Measurements from ENCODE around the gene MAST4. TPM values are rescaled to one million over a fixed set of nuclear protein-coding genes. Genes with fewer than 3 reads are reported as not detected.

The MAST4 gene
- total and polyA plus RNA-seq, 2 of the 4 experiments (the other 2 are of a cell fraction) = 4.8 to 6.8 TPM

DNA sequence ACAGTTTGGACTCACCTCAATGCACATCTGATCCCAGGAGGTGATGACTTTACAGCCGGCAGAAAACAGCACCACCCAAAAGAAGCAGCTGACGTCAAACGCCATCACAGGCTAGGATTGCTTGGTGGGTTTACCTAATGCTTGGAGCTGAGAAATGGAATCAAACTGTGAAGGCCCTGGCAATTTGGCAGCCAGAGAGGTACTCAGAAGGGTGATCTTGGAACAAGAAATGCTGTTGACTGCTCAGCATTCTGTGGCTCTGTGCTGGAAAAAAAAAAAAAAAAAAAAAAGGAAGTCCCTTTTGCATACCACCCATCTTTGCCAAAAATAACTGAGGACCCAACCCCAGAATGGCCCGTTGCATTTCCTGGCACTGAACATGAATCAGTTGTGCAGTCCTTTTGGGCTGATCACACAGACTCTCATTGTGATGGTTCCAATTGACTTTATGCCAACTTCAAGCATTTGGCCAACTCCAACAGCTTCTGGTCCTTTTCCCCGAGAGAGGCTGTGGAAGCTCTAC is 600.4 kb downstream of the MAST4 start, which contains the start of gene CD180:
TSS of gene CD180 (minus strand) at position 263 of the 523 bp plus-strand sequence. CDS start at position 105, 158 bp downstream.
- no peak within 1 kb of the TSS; the same call in 1 of the 2 replicates for H3K56ac ChIP-seq (ENCODE audit: extremely low read depth, insufficient read depth, low read length)
- H3K23ac ChIP-seq (ENCODE audit: low read depth, low read length) = no peak within 1 kb of the TSS
- ChIA-PET CTCF (no interaction called here), POLR2A (ENCODE audit: unreplicated experiment) (no interaction called here)
- no TSS peak for BruUV-seq (replicated peaks)
- no peak within 1 kb of the TSS for H3K4ac ChIP-seq (ENCODE audit: low read depth, low read length)
- no peak within 1 kb of the TSS for H3K4me2 ChIP-seq (ENCODE audit: low read depth, low read length)
- no peak for TF ChIP-seq POLR2A (IDR thresholded peaks at IDR 0.05; ENCODE audit: low read depth, low read length)
- TF ChIP-seq CHD1 (IDR thresholded peaks at IDR 0.05; ENCODE audit: low read depth, low read length) = no peak
- TF ChIP-seq, protein P1, sequence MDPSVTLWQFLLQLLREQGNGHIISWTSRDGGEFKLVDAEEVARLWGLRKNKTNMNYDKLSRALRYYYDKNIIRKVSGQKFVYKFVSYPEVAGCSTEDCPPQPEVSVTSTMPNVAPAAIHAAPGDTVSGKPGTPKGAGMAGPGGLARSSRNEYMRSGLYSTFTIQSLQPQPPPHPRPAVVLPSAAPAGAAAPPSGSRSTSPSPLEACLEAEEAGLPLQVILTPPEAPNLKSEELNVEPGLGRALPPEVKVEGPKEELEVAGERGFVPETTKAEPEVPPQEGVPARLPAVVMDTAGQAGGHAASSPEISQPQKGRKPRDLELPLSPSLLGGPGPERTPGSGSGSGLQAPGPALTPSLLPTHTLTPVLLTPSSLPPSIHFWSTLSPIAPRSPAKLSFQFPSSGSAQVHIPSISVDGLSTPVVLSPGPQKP (IDR thresholded peaks at IDR 0.05; ENCODE audit: borderline replicate concordance, low read depth, low read length) = no peak
- no peak for TF ChIP-seq FOS (IDR thresholded peaks at IDR 0.05; ENCODE audit: low read depth, low read length)
- no peak for TF ChIP-seq NFE2L2 (IDR thresholded peaks at IDR 0.05; ENCODE audit: low read depth, low read length)
- TF ChIP-seq RAD21 (IDR thresholded peaks at IDR 0.05; ENCODE audit: low read length) = no peak
- TF ChIP-seq BHLHE40 (IDR thresholded peaks at IDR 0.05; ENCODE audit: low read depth, low read length) = no peak
- no peak for TF ChIP-seq USF2 (IDR thresholded peaks at IDR 0.05; ENCODE audit: low read depth, low read length)
- TF ChIP-seq SMC3 (IDR thresholded peaks at IDR 0.05; ENCODE audit: low read depth, low read length) = no peak
- no peak for TF ChIP-seq CEBPB (IDR thresholded peaks at IDR 0.05; ENCODE audit: low read depth, low read length)
- no peak for TF ChIP-seq MAZ (IDR thresholded peaks at IDR 0.05; ENCODE audit: borderline replicate concordance, low read depth, low read length)
- no peak for TF ChIP-seq RFX5 (IDR thresholded peaks at IDR 0.05; ENCODE audit: low read depth, low read length)
- dilution Hi-C loops (cut with HindIII; ENCODE audit: low sequenced_read_pairs, unreplicated experiment) (no loop called here), in situ Hi-C loops (cut with MboI; ENCODE audit: low sequenced_read_pairs) (no loop called here), intact Hi-C loops (cut with micrococcal nuclease) (no loop called here)
- ATAC-seq (ENCODE audit: low read depth) (no peak), DNase-seq (no peak)
- no peak within 1 kb of the TSS for H3K27ac ChIP-seq (ENCODE audit: insufficient read depth, low read length)
- no peaks in the 10 kb centered on the region for H3K36me3 ChIP-seq (ENCODE audit: control insufficient read depth, insufficient read depth, low read length)
- no peak within 1 kb of the TSS for H3K18ac ChIP-seq (ENCODE audit: low read depth, low read length)
- H2AK9ac ChIP-seq (replicated peaks; ENCODE audit: low read depth, low read length, poor library complexity) = no peak within 1 kb of the TSS
- no peak within 1 kb of the TSS for H2BK120ac ChIP-seq (ENCODE audit: low read depth, low read length)
- H2AK5ac ChIP-seq (ENCODE audit: low read depth, low read length) = no peak within 1 kb of the TSS
- H2BK15ac ChIP-seq (ENCODE audit: low read depth, low read length) = no peak within 1 kb of the TSS
- H2BK20ac ChIP-seq (ENCODE audit: low read depth, low read length) = no peak within 1 kb of the TSS
- no peaks in the 10 kb centered on the region; the same call in 1 of the 2 replicates for H3K9me1 ChIP-seq (ENCODE audit: insufficient read depth, low read length)
- WGBS, 2 experiments (ENCODE audit: extremely low coverage in 2 of 2, insufficient read length in 1 of 2) = 40% methylated on average over 1 of the region's 5 CpGs; no CpG with 5 or more reads in 1 of the 2 experiments
- H2AFZ ChIP-seq (replicated peaks; ENCODE audit: low read length, poor library complexity) = no peak within 1 kb of the TSS
- H3K4me1 ChIP-seq (ENCODE audit: control insufficient read depth, insufficient read depth, low read length) = no peaks in the 10 kb centered on the region
- no peaks in the 10 kb centered on the region for H3K79me1 ChIP-seq (ENCODE audit: low read depth in 1 of 2, low read length in 2 of 2)
- no peak within 1 kb of the TSS for H2BK5ac ChIP-seq (ENCODE audit: low read depth, low read length, poor library complexity, severe bottlenecking)
- 0 out of 2 replicates have a peak, but pooled peaks cover 2% of the 10 kb centered on the region for H3K27me3 ChIP-seq (ENCODE audit: control insufficient read depth, insufficient read depth, low read length)
- 0 out of 2 replicates have a peak, but pooled peaks cover 2% of the 10 kb centered on the region for H3K9me3 ChIP-seq (ENCODE audit: control insufficient read depth, insufficient read depth, low read length)
- no peak within 1 kb of the TSS for H4K8ac ChIP-seq (ENCODE audit: low read depth in 2 of 2, low read length in 2 of 2)
- no peaks in the 10 kb centered on the region for H4K20me1 ChIP-seq (ENCODE audit: insufficient read depth, low read length)
- no peak within 1 kb of the TSS for H3K9ac ChIP-seq (ENCODE audit: low read depth, low read length)
- H3K4me3 ChIP-seq (ENCODE audit: insufficient read depth, low read depth, low read length) = no peak within 1 kb of the TSS
- no peak within 1 kb of the TSS for H4K5ac ChIP-seq (ENCODE audit: low read depth, low read length)
- no peak within 1 kb of the TSS for H4K91ac ChIP-seq (ENCODE audit: insufficient read depth, low read depth, low read length)
- H3K14ac ChIP-seq (replicated peaks; ENCODE audit: low read depth, low read length) = no peak within 1 kb of the TSS

Data from IMR-90 (cell line).